GM12892 (cell line): ENCODE results near the gene FNDC3A.

Experiments used
- POLR2A ChIP-seq: IDR thresholded peaks from 2 replicates; pipeline ENCODE4 v1.6.1; 2011; ENCODE audit warnings: low read depth, low read length, control low read depth
- POLR2AphosphoS5 ChIP-seq: IDR thresholded peaks from 2 replicates; pipeline ENCODE4 v1.6.1; 2011; ENCODE audit warnings: low read depth, low read length, control low read depth
- TAF1 ChIP-seq: IDR thresholded peaks from 2 replicates; pipeline ENCODE4 v1.6.1; 2011; ENCODE audit warnings: low read depth, mild to moderate bottlenecking, control low read depth, low read length, borderline replicate concordance

DNA sequence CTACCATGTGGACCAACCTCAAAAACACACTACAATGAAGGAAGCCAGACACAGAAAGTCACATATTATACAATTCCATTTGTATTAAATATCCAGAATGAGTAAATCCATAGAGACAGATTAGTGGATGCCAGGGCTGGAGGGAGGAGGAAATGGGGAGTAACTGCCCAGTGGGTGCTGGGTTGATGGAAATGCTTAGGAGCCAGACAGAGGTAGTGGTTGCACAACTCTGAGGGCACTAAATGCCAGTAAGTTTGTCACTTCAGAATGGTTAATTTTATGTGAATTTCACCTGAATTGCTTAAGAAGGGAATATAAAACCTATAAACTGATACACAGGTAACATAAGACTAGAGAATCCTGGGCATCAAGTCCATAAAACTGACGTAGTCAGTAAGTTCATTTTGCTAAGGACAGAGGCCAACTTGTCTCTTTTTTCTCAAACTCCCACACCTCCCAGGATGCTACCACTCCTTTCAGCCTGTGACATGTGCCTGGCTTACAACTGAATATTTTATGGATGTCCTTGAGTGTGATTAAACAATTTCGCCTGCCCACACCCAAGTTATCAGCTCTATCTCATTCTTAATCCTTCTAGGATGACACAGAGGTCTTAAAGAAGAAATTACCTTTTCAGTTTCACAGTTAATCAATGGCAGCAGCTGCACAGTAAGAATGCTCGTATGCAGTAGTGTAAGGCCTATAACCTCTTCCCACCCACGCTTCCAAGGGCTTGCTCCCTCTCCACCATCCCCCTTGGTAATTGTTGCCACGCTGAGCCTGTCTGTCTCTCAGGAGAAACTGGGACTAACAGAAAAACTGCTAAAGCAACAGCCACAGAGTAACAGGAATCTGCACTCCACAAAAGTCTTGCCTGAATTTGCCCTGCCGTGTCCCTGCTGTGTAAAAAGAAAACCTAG is 238.5 kb downstream of the FNDC3A start:
- no peak for TF ChIP-seq TAF1
- TF ChIP-seq POLR2A = no peak
- TF ChIP-seq POLR2AphosphoS5 = no peak
